ENCODE data around the gene SLC35F4. TPM values are rescaled to one million over a fixed set of nuclear protein-coding genes. Genes with fewer than 3 reads are reported as not detected.
"Not testable (repeated sequence)": the region's sequence is repeated elsewhere in the genome, so short reads cannot be mapped to it uniquely, and the experiment has no call there.

Gene SLC35F4
- total and polyA plus RNA-seq, 4 donors = not detected

DNA sequence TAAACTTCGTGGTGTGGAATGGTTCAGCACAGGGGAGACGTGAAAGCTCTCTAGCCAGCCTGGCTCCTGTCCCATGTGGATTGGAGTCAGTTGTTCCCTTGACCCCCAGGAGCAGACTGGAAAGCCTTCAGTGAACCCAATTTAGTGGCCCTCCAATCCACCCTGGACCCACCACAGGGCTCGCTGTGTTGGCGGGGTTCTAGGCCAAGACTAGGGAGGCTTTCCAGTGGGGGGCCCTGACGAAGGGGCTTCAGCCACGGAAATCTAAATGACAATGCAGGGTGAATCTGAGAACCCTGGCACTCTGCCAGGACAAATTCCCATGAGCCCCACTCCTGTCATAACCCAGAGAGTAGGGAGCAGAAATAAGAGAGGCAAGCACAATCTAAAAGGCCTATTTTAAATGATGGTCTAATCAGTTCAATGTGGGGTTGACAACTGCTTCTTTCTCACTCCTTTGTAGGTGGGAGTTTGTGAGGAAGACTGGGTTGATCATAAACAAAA lies 110.8 kb downstream of the SLC35F4 start:
- Histone ChIP-seq H3K4me3 (ENCODE audit: low read length in 2 of 2) (no peak overlapping the region), H3K36me3 (ENCODE audit: control insufficient read depth in 1 of 2, insufficient read depth in 2 of 2, low read length in 1 of 2) (peaks cover 0 to 1% of the 10 kb centered on the region in 2 donors), H3K4me1 (ENCODE audit: control insufficient read depth in 1 of 2, insufficient read depth in 2 of 2, low read length in 2 of 2) (no peaks in the 10 kb centered on the region), H3K27me3 (ENCODE audit: control insufficient read depth in 1 of 2, insufficient read depth in 2 of 2, low read length in 1 of 2) (no peaks in the 10 kb centered on the region), H3K27ac (ENCODE audit: low read depth in 1 of 2, low read length in 2 of 2) (no peak overlapping the region), H3K9me3 (ENCODE audit: control insufficient read depth, low read length) (peaks cover 1% of the 10 kb centered on the region)
- no peak for ATAC-seq (ENCODE audit: low FRiP score)
- no peak for DNase-seq
- intact Hi-C loops (cut with DNase I) = no loop called here
- 75 to 91% methylated on average over 6 of the region's 6 CpGs for WGBS, 2 donors

DNA sequence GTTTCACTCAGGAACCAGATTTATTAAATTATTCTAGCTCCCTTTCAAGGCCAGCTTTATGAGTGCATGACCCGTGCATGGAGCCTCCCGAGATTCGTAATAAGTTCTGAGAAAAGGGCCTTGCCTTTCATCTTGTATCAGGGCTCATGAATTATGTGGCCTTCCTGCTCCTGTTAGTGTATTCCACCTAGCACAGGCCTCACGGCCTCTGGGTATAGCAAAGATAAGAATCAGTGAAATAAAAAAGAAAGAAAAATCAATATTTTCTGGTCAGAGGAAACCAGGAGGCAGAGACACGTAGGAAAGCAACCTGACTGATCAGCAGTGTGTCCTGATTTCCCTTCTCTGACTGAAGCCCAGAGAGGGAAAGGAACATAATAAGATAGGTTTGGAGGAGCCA lies 111.4 kb downstream of the SLC35F4 start:
- intact Hi-C loops (cut with DNase I) = no loop called here
- no peak overlapping the region for H3K4me3 ChIP-seq (ENCODE audit: low read length in 2 of 2)
- peaks cover 0 to 1% of the 10 kb centered on the region in 2 donors for H3K36me3 ChIP-seq (ENCODE audit: control insufficient read depth in 1 of 2, insufficient read depth in 2 of 2, low read length in 1 of 2)
- WGBS, 2 donors = 85 to 88% methylated on average over 5 of the region's 5 CpGs
- peaks cover 1% of the 10 kb centered on the region for H3K9me3 ChIP-seq (ENCODE audit: control insufficient read depth, low read length)
- DNase-seq = no peak
- H3K27ac ChIP-seq (ENCODE audit: low read depth in 1 of 2, low read length in 2 of 2) = no peak overlapping the region
- ATAC-seq (ENCODE audit: low FRiP score) = no peak
- no peaks in the 10 kb centered on the region for H3K27me3 ChIP-seq (ENCODE audit: control insufficient read depth in 1 of 2, insufficient read depth in 2 of 2, low read length in 1 of 2)
- H3K4me1 ChIP-seq (ENCODE audit: control insufficient read depth in 1 of 2, insufficient read depth in 2 of 2, low read length in 2 of 2) = no peaks in the 10 kb centered on the region

DNA sequence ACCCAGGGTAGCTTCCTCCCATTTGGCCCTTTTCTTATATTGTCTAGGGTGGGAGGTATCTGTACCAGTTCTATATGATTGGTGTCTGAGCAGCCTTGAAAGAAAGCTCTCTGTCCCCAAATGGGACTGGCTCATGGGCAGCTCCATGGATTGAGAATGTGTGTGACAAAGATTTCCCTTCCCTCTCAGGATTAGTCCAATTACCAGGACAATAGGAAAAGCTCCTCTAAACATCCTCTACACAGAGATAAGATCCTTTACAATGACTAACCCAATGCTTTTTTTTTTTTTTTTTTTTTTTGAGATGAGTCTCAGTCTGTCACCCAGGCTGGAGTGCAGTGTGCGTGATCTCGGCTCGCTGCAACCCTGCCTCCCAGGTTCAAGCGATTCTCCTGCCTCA lies 112.1 kb downstream of the SLC35F4 start:
- Histone ChIP-seq H3K9me3 (ENCODE audit: control insufficient read depth, low read length) (peaks cover 1% of the 10 kb centered on the region), H3K27me3 (ENCODE audit: control insufficient read depth in 1 of 2, insufficient read depth in 2 of 2, low read length in 1 of 2) (no peaks in the 10 kb centered on the region), H3K4me3 (ENCODE audit: low read length in 2 of 2) (no peak overlapping the region), H3K4me1 (ENCODE audit: control insufficient read depth in 1 of 2, insufficient read depth in 2 of 2, low read length in 2 of 2) (no peaks in the 10 kb centered on the region), H3K36me3 (ENCODE audit: control insufficient read depth in 1 of 2, insufficient read depth in 2 of 2, low read length in 1 of 2) (peaks cover 0 to 1% of the 10 kb centered on the region in 2 donors), H3K27ac (ENCODE audit: low read depth in 1 of 2, low read length in 2 of 2) (no peak overlapping the region)
- WGBS, 2 donors = 98 to 99% methylated on average over 4 of the region's 4 CpGs
- ATAC-seq (ENCODE audit: low FRiP score) (no peak), DNase-seq (no peak)
- intact Hi-C loops (cut with DNase I) = no loop called here

DNA sequence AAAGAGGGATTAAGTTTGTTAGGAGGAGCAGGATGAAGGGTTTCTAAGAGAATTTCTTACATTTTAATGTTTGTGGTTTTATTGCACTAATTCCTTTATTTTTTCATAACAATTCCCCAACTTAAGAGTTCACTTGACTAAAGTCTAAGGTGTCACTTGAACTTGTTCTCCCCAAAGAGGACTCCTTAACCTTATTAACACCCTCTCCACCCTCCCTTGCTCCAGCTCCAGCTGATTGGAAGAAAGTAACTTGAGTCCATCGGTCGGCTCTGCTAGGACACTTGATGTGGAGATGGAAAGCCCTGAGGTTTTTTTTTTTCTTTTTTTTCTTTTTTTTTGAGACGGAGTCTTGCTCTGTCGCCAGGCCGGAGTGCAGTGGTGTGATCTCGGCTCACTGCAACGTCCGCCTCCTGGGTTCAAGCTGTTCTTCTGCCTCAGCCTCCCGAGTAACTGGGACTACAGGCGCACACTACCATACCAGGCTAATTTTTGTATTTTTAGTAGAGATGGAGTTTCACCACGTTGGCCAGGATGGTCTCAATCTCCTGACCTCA lies 113.7 kb downstream of the SLC35F4 start:
- H3K36me3 ChIP-seq (ENCODE audit: control insufficient read depth in 1 of 2, insufficient read depth in 2 of 2, low read length in 1 of 2); intact Hi-C loops (cut with DNase I); DNase-seq; H3K27me3 ChIP-seq (ENCODE audit: control insufficient read depth in 1 of 2, insufficient read depth in 2 of 2, low read length in 1 of 2); H3K4me3 ChIP-seq (ENCODE audit: low read length in 2 of 2); H3K9me3 ChIP-seq (ENCODE audit: control insufficient read depth, low read length); H3K27ac ChIP-seq (ENCODE audit: low read depth in 1 of 2, low read length in 2 of 2); H3K4me1 ChIP-seq (ENCODE audit: control insufficient read depth in 1 of 2, insufficient read depth in 2 of 2, low read length in 2 of 2); ATAC-seq (ENCODE audit: low FRiP score): not testable (repeated sequence)
- WGBS, 2 donors = 87 to 94% methylated on average over 11 of the region's 11 CpGs

DNA sequence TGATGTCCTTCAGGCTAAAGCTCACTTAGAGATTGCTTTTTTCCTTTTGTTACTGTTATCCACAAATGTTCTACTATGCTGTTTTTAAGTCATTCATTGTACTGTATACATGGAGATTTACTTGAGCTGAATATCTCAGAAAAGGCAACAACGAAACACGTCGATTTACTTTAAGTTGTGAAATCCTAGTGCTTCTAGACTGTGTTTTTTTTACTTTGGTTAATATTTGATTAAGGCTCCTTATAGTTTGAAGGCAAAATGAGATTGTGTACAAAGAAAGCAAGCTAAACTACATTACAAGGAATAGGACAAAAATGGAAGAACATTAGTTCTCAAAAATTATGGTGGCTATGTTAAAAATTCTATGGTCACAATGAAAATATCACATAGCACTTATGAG lies 114.5 kb downstream of the SLC35F4 start:
- 88 to 91% methylated on average over 3 of the region's 3 CpGs for WGBS, 2 donors
- H3K36me3 ChIP-seq (ENCODE audit: control insufficient read depth in 1 of 2, insufficient read depth in 2 of 2, low read length in 1 of 2) = peaks cover 0 to 1% of the 10 kb centered on the region in 2 donors
- intact Hi-C loops (cut with DNase I) = no loop called here
- peaks cover 1% of the 10 kb centered on the region for H3K9me3 ChIP-seq (ENCODE audit: control insufficient read depth, low read length)
- DNase-seq (no peak), ATAC-seq (ENCODE audit: low FRiP score) (no peak)
- no peak overlapping the region for H3K4me3 ChIP-seq (ENCODE audit: low read length in 2 of 2)
- H3K4me1 ChIP-seq (ENCODE audit: control insufficient read depth in 1 of 2, insufficient read depth in 2 of 2, low read length in 2 of 2) = no peaks in the 10 kb centered on the region
- no peak overlapping the region for H3K27ac ChIP-seq (ENCODE audit: low read depth in 1 of 2, low read length in 2 of 2)
- H3K27me3 ChIP-seq (ENCODE audit: control insufficient read depth in 1 of 2, insufficient read depth in 2 of 2, low read length in 1 of 2) = no peaks in the 10 kb centered on the region

DNA sequence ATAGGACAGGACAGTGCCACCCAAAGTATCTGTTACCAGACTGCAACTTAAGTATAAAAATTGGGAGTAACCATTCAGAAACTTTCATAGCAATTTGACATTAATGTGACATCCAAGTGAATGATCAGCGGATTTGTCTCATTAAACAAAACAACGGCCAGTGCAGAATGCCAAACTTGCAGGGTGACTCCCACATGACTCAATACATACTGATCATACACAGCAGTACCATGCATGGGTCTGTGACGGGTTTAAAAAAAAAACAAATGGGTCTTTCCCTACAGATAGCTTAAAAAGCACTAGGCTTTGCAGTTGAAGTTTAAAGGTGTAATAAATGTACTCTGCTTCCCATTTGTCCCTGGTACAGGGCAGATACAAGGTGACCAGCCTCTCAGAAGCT lies 116.6 kb downstream of the SLC35F4 start:
- ATAC-seq (ENCODE audit: low FRiP score) (no peak), DNase-seq (no peak)
- WGBS, 2 donors = 82 to 86% methylated on average over 3 of the region's 3 CpGs
- Histone ChIP-seq H3K9me3 (ENCODE audit: control insufficient read depth, low read length) (no peaks in the 10 kb centered on the region), H3K27ac (ENCODE audit: low read depth in 1 of 2, low read length in 2 of 2) (no peak overlapping the region), H3K4me3 (ENCODE audit: low read length in 2 of 2) (no peak overlapping the region), H3K36me3 (ENCODE audit: control insufficient read depth in 1 of 2, insufficient read depth in 2 of 2, low read length in 1 of 2) (no peaks in the 10 kb centered on the region), H3K27me3 (ENCODE audit: control insufficient read depth in 1 of 2, insufficient read depth in 2 of 2, low read length in 1 of 2) (no peaks in the 10 kb centered on the region), H3K4me1 (ENCODE audit: control insufficient read depth in 1 of 2, insufficient read depth in 2 of 2, low read length in 2 of 2) (no peaks in the 10 kb centered on the region)
- intact Hi-C loops (cut with DNase I) = no loop called here

DNA sequence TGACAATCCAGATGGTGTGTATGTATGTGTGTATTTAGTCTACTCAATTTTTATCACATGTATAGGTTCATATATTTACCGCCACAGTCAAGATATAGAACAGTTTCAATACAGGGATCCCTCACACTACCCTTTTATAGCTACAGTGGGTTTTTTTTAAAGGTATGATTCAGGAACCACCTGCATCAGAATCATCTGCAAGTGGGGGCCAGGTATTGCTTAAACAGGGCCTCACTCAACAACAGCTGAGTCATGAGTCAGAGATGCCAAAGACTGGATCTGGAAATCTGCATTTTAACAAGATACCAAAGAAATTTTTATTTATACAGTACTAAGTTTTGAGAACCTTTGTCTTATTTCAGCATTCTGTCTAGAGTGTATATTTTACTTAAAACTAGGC lies 117.6 kb downstream of the SLC35F4 start:
- Histone ChIP-seq H3K9me3 (ENCODE audit: control insufficient read depth, low read length) (no peaks in the 10 kb centered on the region), H3K36me3 (ENCODE audit: control insufficient read depth in 1 of 2, insufficient read depth in 2 of 2, low read length in 1 of 2) (no peaks in the 10 kb centered on the region), H3K27me3 (ENCODE audit: control insufficient read depth in 1 of 2, insufficient read depth in 2 of 2, low read length in 1 of 2) (no peaks in the 10 kb centered on the region), H3K27ac (ENCODE audit: low read depth in 1 of 2, low read length in 2 of 2) (no peak overlapping the region), H3K4me1 (ENCODE audit: control insufficient read depth in 1 of 2, insufficient read depth in 2 of 2, low read length in 2 of 2) (no peaks in the 10 kb centered on the region), H3K4me3 (ENCODE audit: low read length in 2 of 2) (no peak overlapping the region)
- ATAC-seq (ENCODE audit: low FRiP score) (no peak), DNase-seq (no peak)
- 99 to 100% methylated on average over 1 of the region's 1 CpG for WGBS, 2 donors
- intact Hi-C loops (cut with DNase I) = no loop called here

DNA sequence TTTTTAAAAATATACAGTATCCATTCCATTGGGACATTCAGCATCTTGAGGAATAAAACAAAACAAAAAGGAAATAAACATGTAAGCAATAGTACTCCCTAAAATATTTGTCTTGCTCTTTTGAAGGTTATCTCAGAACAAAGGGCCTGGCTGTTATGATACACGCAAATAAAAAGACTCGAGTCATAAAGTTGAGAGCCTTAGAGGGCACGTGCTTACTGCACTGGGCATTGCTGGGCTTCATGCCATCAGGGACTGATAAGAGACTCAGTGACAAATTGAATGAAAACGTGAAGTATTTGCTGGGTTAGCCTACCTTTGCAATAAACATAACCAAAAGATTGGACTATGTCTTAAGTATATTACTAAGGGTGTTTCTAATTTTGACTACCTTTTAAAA lies 118.9 kb downstream of the SLC35F4 start:
- ATAC-seq (ENCODE audit: low FRiP score) = no peak
- WGBS, 2 donors = 2 to 6% methylated on average over 4 of the region's 4 CpGs

DNA sequence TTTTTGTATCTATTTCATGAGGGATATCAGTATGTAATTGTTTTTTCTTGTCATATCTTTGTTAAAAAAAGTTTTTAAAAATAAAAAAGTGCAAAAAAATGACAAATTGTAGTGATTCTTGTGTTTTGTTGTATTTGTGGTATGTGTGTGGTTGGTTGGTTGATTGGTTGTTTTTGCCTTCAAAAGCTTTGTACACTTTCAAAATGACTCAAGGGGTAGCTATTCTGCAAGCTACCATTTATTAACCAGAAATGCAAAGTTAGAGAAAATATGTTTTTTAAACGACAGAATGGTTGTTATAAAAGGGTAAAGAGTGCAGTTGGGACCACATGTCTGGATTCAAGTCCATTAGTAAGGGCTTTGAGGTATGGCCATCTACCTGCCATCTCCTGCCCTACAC lies 119.3 kb downstream of the SLC35F4 start:
- DNase-seq (no peak), ATAC-seq (ENCODE audit: low FRiP score) (no peak)
- Histone ChIP-seq H3K36me3 (ENCODE audit: control insufficient read depth in 1 of 2, insufficient read depth in 2 of 2, low read length in 1 of 2) (no peaks in the 10 kb centered on the region), H3K4me3 (ENCODE audit: low read length in 2 of 2) (no peak overlapping the region), H3K27me3 (ENCODE audit: control insufficient read depth in 1 of 2, insufficient read depth in 2 of 2, low read length in 1 of 2) (no peaks in the 10 kb centered on the region), H3K27ac (ENCODE audit: low read depth in 1 of 2, low read length in 2 of 2) (peak overlapping the region in 1 of 2 donors; percentile 36), H3K9me3 (ENCODE audit: control insufficient read depth, low read length) (no peaks in the 10 kb centered on the region), H3K4me1 (ENCODE audit: control insufficient read depth in 1 of 2, insufficient read depth in 2 of 2, low read length in 2 of 2) (no peaks in the 10 kb centered on the region)
- WGBS, 2 donors = 68 to 69% methylated on average over 1 of the region's 1 CpG
- intact Hi-C loops (cut with DNase I) = no loop called here

More for the DNA sequence above, 118.9 kb downstream of the SLC35F4 start:
- DNase-seq = no peak
- intact Hi-C loops (cut with DNase I) = no loop called here
- Histone ChIP-seq H3K4me3 (ENCODE audit: low read length in 2 of 2) (no peak overlapping the region), H3K27me3 (ENCODE audit: control insufficient read depth in 1 of 2, insufficient read depth in 2 of 2, low read length in 1 of 2) (no peaks in the 10 kb centered on the region), H3K9me3 (ENCODE audit: control insufficient read depth, low read length) (no peaks in the 10 kb centered on the region), H3K27ac (ENCODE audit: low read depth in 1 of 2, low read length in 2 of 2) (no peak overlapping the region), H3K36me3 (ENCODE audit: control insufficient read depth in 1 of 2, insufficient read depth in 2 of 2, low read length in 1 of 2) (no peaks in the 10 kb centered on the region), H3K4me1 (ENCODE audit: control insufficient read depth in 1 of 2, insufficient read depth in 2 of 2, low read length in 2 of 2) (no peaks in the 10 kb centered on the region)

Measured in aorta (tissue), 5 donors.